ENCODE results near the gene UQCR11. TPM values are rescaled to one million over a fixed set of nuclear protein-coding genes. Genes with fewer than 3 reads are reported as not detected.

Gene UQCR11
- total RNA-seq, 1 donor from 2014 or later: 184 TPM

- peaks cover 10% of the 10 kb centered on the region for H3K4me1 Mint-ChIP-seq (ENCODE audit: low read depth)
- no peaks in the 10 kb centered on the region for H3K27me3 Mint-ChIP-seq (ENCODE audit: low read depth)
- H3K36me3 Mint-ChIP-seq (ENCODE audit: low read depth): peaks cover 10% of the 10 kb centered on the region
- TF ChIP-seq, protein P1, sequence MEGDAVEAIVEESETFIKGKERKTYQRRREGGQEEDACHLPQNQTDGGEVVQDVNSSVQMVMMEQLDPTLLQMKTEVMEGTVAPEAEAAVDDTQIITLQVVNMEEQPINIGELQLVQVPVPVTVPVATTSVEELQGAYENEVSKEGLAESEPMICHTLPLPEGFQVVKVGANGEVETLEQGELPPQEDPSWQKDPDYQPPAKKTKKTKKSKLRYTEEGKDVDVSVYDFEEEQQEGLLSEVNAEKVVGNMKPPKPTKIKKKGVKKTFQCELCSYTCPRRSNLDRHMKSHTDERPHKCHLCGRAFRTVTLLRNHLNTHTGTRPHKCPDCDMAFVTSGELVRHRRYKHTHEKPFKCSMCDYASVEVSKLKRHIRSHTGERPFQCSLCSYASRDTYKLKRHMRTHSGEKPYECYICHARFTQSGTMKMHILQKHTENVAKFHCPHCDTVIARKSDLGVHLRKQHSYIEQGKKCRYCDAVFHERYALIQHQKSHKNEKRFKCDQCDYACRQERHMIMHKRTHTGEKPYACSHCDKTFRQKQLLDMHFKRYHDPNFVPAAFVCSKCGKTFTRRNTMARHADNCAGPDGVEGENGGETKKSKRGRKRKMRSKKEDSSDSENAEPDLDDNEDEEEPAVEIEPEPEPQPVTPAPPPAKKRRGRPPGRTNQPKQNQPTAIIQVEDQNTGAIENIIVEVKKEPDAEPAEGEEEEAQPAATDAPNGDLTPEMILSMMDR (IDR thresholded peaks at IDR 0.05): no peak
- no peak for DNase-seq (ENCODE audit: low spot score)
- H3K27ac Mint-ChIP-seq (ENCODE audit: unreplicated experiment): no peak overlapping the region
- no peak overlapping the region for H3K4me3 Mint-ChIP-seq (ENCODE audit: unreplicated experiment)
- H3K9me3 Mint-ChIP-seq (ENCODE audit: low read depth): no peaks in the 10 kb centered on the region
These were observed 4.6 kb upstream of the UQCR11 start for GRCh38 chr19:1609680-1610474.

DNA sequence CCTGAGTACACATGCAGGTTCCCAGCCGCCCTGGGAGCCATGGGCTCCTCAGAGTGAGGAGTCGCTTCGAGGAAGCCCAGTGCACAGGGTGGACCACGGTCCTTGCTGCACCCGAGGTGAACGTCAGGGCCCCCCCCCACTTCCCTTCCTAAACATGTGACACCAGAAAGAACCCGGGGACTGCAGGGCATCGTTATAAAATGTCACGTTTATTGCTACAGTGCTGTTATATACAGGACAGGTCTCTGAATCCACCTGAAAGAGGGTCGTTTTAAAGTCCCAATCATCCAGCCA, 3.8 kb upstream of the UQCR11 start:
- H3K27me3 Mint-ChIP-seq (ENCODE audit: low read depth): no peaks in the 10 kb centered on the region
- no peaks in the 10 kb centered on the region for H3K9me3 Mint-ChIP-seq (ENCODE audit: low read depth)
- peaks cover 18% of the 10 kb centered on the region for H3K4me1 Mint-ChIP-seq (ENCODE audit: low read depth)
- H3K36me3 Mint-ChIP-seq (ENCODE audit: low read depth): peaks cover 7% of the 10 kb centered on the region
- TF ChIP-seq, protein P1 (IDR thresholded peaks at IDR 0.05): no peak
- DNase-seq (ENCODE audit: low spot score): no peak
- no peak overlapping the region for H3K4me3 Mint-ChIP-seq (ENCODE audit: unreplicated experiment)
- no peak overlapping the region for H3K27ac Mint-ChIP-seq (ENCODE audit: unreplicated experiment)

DNA sequence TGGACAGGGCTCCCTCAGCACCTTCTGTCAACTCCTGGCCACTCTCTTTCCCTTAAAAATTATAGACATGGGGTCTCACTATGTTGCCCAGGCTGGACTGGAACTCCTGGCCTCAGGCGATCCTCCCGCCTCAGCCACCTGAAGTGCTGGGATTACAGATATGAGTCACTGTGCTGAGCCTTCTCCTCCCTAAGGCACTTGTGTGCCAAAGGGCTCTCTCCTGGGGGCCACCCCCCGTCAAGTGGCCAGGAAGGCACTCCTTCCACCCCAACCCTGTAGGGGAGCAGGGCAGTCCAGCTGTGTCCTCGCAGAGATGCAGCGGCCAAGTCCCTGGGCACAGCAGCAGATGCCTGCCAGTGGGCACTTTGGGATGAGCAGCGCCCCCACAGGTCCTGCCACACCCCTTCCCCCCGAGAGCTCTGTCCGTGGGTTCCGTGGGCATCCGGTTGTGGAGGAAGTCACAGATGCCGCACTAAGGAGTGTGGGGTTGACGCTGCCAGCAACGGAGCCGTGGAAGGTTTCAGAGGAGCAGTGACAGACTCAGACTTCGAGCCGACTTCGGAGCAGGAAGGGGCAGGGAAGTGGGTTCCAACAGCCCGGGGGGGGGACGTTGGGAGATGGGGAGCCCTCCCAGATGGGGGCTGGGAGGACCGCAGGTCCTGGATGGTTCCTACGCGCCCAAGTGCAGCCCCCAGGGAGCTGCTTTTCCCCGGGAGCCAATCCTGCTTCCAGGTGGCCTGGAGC, 3.3 kb upstream of the UQCR11 start:
- TF ChIP-seq, protein P1 (IDR thresholded peaks at IDR 0.05): no peak
- no peaks in the 10 kb centered on the region for H3K27me3 Mint-ChIP-seq (ENCODE audit: low read depth)
- peaks cover 22% of the 10 kb centered on the region for H3K4me1 Mint-ChIP-seq (ENCODE audit: low read depth)
- peak overlapping the region; percentile 32 for H3K27ac Mint-ChIP-seq (ENCODE audit: unreplicated experiment)
- no peaks in the 10 kb centered on the region for H3K9me3 Mint-ChIP-seq (ENCODE audit: low read depth)
- H3K36me3 Mint-ChIP-seq (ENCODE audit: low read depth): peaks cover 7% of the 10 kb centered on the region
- DNase-seq (ENCODE audit: low spot score): no peak
- H3K4me3 Mint-ChIP-seq (ENCODE audit: unreplicated experiment): no peak overlapping the region

- Mint-ChIP-seq H3K4me1 (ENCODE audit: low read depth) (peaks cover 28% of the 10 kb centered on the region), H3K27ac (ENCODE audit: unreplicated experiment) (peak overlapping the region; percentile 100), H3K36me3 (ENCODE audit: low read depth) (peaks cover 3% of the 10 kb centered on the region), H3K27me3 (ENCODE audit: low read depth) (no peaks in the 10 kb centered on the region), H3K9me3 (ENCODE audit: low read depth) (no peaks in the 10 kb centered on the region), H3K4me3 (ENCODE audit: unreplicated experiment) (peak overlapping the region; percentile 92)
- TF ChIP-seq, protein P1 (IDR thresholded peaks at IDR 0.05): no peak
- DNase-seq (ENCODE audit: low spot score): no peak
These were observed 933 bp upstream of the UQCR11 start for GRCh38 chr19:1606138-1606651.

GRCh38 chr19:1602091-1602707, 3.1 kb downstream of the UQCR11 start:
- no peak overlapping the region for H3K4me3 Mint-ChIP-seq (ENCODE audit: unreplicated experiment)
- H3K27ac Mint-ChIP-seq (ENCODE audit: unreplicated experiment): no peak overlapping the region
- DNase-seq (ENCODE audit: low spot score): no peak
- H3K9me3 Mint-ChIP-seq (ENCODE audit: low read depth): no peaks in the 10 kb centered on the region
- H3K27me3 Mint-ChIP-seq (ENCODE audit: low read depth): no peaks in the 10 kb centered on the region
- H3K4me1 Mint-ChIP-seq (ENCODE audit: low read depth): peaks cover 28% of the 10 kb centered on the region
- peaks cover 9% of the 10 kb centered on the region for H3K36me3 Mint-ChIP-seq (ENCODE audit: low read depth)
- TF ChIP-seq, protein P1 (IDR thresholded peaks at IDR 0.05): no peak
